Neural progenitor cell (in vitro differentiated cells): ENCODE measurements around the gene NDUFB10.

Experiments
- EZH2 ChIP-seq: fragments of 200-600 bp; sonication (generic); IDR thresholded peaks from 2 replicates; pipeline ENCODE4 v1.6.1; 2017; ENCODE audit warnings: antibody characterized with exemption, mild to moderate bottlenecking, moderate library complexity
- TF ChIP-seq, protein P1 (sequence below): fragments of 200-600 bp; sonication (generic); IDR thresholded peaks from 2 replicates; pipeline ENCODE4 v1.5.1; 2017; ENCODE audit warnings: antibody characterized with exemption, mild to moderate bottlenecking

DNA sequence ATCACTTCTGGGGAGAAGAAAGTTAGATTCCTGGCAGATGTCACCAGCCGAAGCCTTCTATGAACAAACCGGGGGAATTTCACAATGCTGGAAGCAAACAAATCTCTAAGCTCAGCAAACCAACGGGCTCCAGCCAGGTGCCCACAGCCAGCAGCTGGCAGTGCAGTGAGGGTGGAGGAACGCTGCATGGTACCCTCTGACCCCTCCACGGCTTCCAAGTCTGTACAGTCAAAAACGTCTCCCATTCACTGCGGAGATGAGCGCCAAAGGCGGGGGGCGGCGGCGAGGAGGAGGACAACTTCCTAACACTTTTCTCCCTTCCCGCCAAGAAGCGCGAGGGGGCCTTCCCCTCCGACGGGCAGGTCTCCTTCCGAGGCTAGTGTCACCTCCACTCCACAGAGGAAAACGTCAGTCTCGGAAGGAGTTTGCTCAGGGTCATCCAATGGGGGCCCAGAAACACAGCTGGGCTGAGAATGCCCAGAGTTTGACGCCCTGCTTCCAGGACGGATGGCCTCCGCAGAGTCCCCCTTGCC, 49.4 kb downstream of the NDUFB10 start:
- no peak for TF ChIP-seq EZH2
- TF ChIP-seq, protein P1, sequence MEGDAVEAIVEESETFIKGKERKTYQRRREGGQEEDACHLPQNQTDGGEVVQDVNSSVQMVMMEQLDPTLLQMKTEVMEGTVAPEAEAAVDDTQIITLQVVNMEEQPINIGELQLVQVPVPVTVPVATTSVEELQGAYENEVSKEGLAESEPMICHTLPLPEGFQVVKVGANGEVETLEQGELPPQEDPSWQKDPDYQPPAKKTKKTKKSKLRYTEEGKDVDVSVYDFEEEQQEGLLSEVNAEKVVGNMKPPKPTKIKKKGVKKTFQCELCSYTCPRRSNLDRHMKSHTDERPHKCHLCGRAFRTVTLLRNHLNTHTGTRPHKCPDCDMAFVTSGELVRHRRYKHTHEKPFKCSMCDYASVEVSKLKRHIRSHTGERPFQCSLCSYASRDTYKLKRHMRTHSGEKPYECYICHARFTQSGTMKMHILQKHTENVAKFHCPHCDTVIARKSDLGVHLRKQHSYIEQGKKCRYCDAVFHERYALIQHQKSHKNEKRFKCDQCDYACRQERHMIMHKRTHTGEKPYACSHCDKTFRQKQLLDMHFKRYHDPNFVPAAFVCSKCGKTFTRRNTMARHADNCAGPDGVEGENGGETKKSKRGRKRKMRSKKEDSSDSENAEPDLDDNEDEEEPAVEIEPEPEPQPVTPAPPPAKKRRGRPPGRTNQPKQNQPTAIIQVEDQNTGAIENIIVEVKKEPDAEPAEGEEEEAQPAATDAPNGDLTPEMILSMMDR: no peak
